ENCODE measurements around the gene CHTOP. TPM values are rescaled to one million over a fixed set of nuclear protein-coding genes. Genes with fewer than 3 reads are reported as not detected.
"Not testable (repeated sequence)": the region's sequence is repeated elsewhere in the genome, so short reads cannot be mapped to it uniquely, and the experiment has no call there.

CHTOP gene
- polyA plus RNA-seq, 1 donor, result 99.4 TPM

GRCh38 chr1:153630384-153630783 lies 3.5 kb upstream of the CHTOP start:
- Histone ChIP-seq H3K4me3 (ENCODE audit: low read length) (no peak overlapping the region), H3K4me1 (ENCODE audit: control insufficient read depth, insufficient read depth, low read length) (peaks cover 54% of the 10 kb centered on the region), H3K9me3 (ENCODE audit: control insufficient read depth, low read depth, low read length) (no peaks in the 10 kb centered on the region), H3K36me3 (ENCODE audit: control insufficient read depth, insufficient read depth, low read length) (peaks cover 2% of the 10 kb centered on the region), H3K27me3 (ENCODE audit: control insufficient read depth, insufficient read depth, low read length) (no peaks in the 10 kb centered on the region), H3K27ac (ENCODE audit: low read length) (peak overlapping the region; percentile 46)
- WGBS (ENCODE audit: insufficient coverage, low lambda C conversion rate), result no CpG with 5 or more reads among the region's 7 CpGs
- DNase-seq, result no peak

DNA sequence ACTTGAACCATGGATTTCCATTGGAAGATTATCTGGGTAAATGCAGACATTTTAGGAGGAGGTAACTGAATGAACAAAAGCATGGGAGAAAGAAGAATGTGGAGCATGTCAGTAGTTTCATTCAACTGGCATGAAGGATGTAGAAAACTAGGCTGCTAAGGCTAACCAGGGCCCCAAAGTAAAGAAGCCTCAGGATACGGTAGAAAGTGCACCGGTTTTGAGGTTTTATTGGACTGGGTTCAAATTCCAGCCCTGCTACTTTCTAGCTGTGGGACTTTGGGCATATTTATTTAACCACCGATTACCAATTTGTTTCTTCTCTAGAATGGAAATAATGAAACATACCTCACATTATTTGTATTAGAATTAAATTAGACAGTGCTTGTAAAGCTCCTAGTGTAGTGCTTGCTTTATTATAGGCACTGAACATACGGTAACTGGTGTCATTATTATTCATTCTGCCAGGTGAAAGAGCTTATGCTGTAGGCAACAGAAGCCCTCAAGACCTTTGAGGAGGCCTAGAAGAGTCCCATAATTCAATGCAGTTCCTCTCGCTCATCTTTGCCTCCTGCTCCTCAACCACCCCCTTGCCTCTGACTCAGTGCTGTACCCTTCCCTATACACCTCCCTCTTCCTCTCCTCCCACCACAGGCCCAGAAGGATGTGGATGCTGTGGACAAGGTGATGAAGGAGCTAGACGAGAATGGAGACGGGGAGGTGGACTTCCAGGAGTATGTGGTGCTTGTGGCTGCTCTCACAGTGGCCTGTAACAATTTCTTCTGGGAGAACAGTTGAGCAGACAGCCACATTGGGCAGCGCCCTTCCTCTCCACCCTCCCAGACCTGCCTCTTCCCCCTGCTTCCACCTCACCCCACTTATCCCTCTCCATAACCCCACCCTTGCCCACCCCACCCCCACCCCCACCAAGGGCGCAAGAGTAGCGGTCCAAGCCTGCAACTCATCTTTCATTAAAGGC lies 2.5 kb upstream of the CHTOP start:
- Histone ChIP-seq H3K36me3 (ENCODE audit: control insufficient read depth, insufficient read depth, low read length) (peaks cover 6% of the 10 kb centered on the region), H3K4me3 (ENCODE audit: low read length) (no peak overlapping the region), H3K9me3 (ENCODE audit: control insufficient read depth, low read depth, low read length) (no peaks in the 10 kb centered on the region), H3K27me3 (ENCODE audit: control insufficient read depth, insufficient read depth, low read length) (no peaks in the 10 kb centered on the region), H3K27ac (ENCODE audit: low read length) (peak overlapping the region; percentile 46), H3K4me1 (ENCODE audit: control insufficient read depth, insufficient read depth, low read length) (peaks cover 50% of the 10 kb centered on the region)
- peak in 1 of 2 donors; percentile 69 for DNase-seq
- 33% methylated on average over 1 of the region's 10 CpGs for WGBS (ENCODE audit: insufficient coverage, low lambda C conversion rate)

DNA sequence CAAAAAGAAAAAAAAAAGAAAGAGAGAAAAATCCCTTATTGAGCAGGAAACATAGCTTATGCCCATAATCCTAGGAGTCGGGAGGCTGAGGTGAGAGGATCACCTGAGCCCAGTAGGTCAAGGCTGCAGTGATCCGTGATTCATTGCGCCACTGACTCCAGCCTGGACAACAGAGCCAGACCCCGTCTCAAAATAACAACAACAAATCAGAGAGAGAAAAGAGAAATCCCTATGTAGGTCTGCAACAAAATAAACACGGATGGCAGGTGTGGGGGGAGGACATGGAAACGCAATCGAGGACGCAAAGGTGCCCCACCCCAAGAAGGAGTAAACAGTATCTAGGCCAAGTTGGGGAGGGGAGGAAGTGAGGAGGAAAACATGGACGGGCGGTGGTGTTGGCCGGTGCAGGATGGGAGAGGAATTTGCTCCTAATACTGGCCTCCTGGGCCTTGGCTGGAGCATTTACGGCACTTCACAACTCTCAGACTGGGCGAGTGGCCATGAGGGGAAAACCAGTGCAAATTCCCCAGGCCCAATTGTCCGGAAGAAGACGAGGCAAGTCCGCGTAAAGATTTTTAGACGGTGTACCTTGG lies 609 bp upstream of the CHTOP start:
- DNase-seq, result no peak
- 60% methylated on average over 1 of the region's 18 CpGs for WGBS (ENCODE audit: insufficient coverage, low lambda C conversion rate)
- Histone ChIP-seq H3K36me3 (ENCODE audit: control insufficient read depth, insufficient read depth, low read length) (peaks cover 24% of the 10 kb centered on the region), H3K4me3 (ENCODE audit: low read length) (peak overlapping the region; percentile 32), H3K9me3 (ENCODE audit: control insufficient read depth, low read depth, low read length) (no peaks in the 10 kb centered on the region), H3K4me1 (ENCODE audit: control insufficient read depth, insufficient read depth, low read length) (peaks cover 39% of the 10 kb centered on the region), H3K27me3 (ENCODE audit: control insufficient read depth, insufficient read depth, low read length) (no peaks in the 10 kb centered on the region), H3K27ac (ENCODE audit: low read length) (peak overlapping the region; percentile 100)

- H3K36me3 ChIP-seq (ENCODE audit: control insufficient read depth, insufficient read depth, low read length), result peaks cover 49% of the 10 kb centered on the region
- no peak overlapping the region for H3K4me3 ChIP-seq (ENCODE audit: low read length)
- no peak overlapping the region for H3K27ac ChIP-seq (ENCODE audit: low read length)
- WGBS (ENCODE audit: insufficient coverage, low lambda C conversion rate), result 72% methylated on average over 2 of the region's 7 CpGs
- H3K4me1 ChIP-seq (ENCODE audit: control insufficient read depth, insufficient read depth, low read length), result peaks cover 21% of the 10 kb centered on the region
- no peaks in the 10 kb centered on the region for H3K9me3 ChIP-seq (ENCODE audit: control insufficient read depth, low read depth, low read length)
- DNase-seq, result no peak
- no peaks in the 10 kb centered on the region for H3K27me3 ChIP-seq (ENCODE audit: control insufficient read depth, insufficient read depth, low read length)
Observed at GRCh38 chr1:153635872-153636271, 2.0 kb downstream of the CHTOP start.

DNA sequence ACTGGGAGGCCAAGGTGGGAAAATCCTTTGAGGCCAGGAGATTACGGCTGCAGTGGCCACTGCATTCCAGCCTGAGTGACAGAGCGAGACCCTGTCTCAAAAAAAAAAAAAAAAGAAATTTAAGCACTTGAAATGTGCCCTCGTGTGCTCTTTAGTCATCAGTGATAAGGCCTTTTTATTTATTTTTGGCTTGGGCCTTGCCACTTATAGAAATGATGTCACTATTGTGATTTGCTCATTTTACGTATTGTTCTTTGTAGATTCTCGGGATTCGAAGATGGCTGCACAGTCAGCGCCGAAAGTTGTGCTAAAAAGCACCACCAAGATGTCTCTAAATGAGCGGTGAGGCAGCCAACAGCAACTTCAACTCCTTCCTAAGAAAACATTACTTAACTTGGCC lies 2.4 kb downstream of the CHTOP start:
- Histone ChIP-seq H3K36me3 (ENCODE audit: control insufficient read depth, insufficient read depth, low read length) (peaks cover 54% of the 10 kb centered on the region), H3K4me3 (ENCODE audit: low read length) (no peak overlapping the region), H3K27me3 (ENCODE audit: control insufficient read depth, insufficient read depth, low read length) (no peaks in the 10 kb centered on the region), H3K4me1 (ENCODE audit: control insufficient read depth, insufficient read depth, low read length) (peaks cover 17% of the 10 kb centered on the region), H3K27ac (ENCODE audit: low read length) (no peak overlapping the region), H3K9me3 (ENCODE audit: control insufficient read depth, low read depth, low read length) (no peaks in the 10 kb centered on the region)
- DNase-seq, result no peak
- 100% methylated on average over 1 of the region's 9 CpGs for WGBS (ENCODE audit: insufficient coverage, low lambda C conversion rate)

GRCh38 chr1:153638261-153638660 lies 4.4 kb downstream of the CHTOP start:
- DNase-seq, result no peak
- Histone ChIP-seq H3K9me3 (ENCODE audit: control insufficient read depth, low read depth, low read length) (no peaks in the 10 kb centered on the region), H3K27ac (ENCODE audit: low read length) (no peak overlapping the region), H3K4me1 (ENCODE audit: control insufficient read depth, insufficient read depth, low read length) (peaks cover 9% of the 10 kb centered on the region), H3K27me3 (ENCODE audit: control insufficient read depth, insufficient read depth, low read length) (no peaks in the 10 kb centered on the region), H3K36me3 (ENCODE audit: control insufficient read depth, insufficient read depth, low read length) (peaks cover 71% of the 10 kb centered on the region), H3K4me3 (ENCODE audit: low read length) (no peak overlapping the region)
- 84% methylated on average over 4 of the region's 6 CpGs for WGBS (ENCODE audit: insufficient coverage, low lambda C conversion rate)

DNA sequence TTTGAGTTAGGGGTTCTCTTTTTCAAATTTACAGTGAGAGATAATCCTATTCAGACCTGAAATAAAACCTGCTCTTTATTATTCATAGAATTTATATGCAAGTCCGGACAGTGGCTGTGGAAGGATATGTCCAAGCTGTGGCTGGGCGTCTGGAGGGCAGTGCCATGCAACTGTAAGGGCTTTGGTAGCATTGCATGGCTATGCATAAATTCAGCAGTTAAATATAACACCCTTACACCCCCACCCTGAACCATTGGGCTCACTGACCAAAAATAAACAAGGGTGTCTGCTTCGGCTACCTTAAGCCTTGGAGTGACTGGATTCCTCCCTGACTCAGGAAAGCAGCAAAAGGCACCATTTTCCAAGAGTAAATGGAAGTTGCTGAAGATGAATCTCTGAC lies 5.4 kb downstream of the CHTOP start:
- WGBS (ENCODE audit: insufficient coverage, low lambda C conversion rate), result no CpG with 5 or more reads among the region's 3 CpGs
- no peaks in the 10 kb centered on the region for H3K27me3 ChIP-seq (ENCODE audit: control insufficient read depth, insufficient read depth, low read length)
- no peak for DNase-seq
- H3K4me1 ChIP-seq (ENCODE audit: control insufficient read depth, insufficient read depth, low read length), result peaks cover 10% of the 10 kb centered on the region
- no peak overlapping the region for H3K27ac ChIP-seq (ENCODE audit: low read length)
- H3K36me3 ChIP-seq (ENCODE audit: control insufficient read depth, insufficient read depth, low read length), result peaks cover 82% of the 10 kb centered on the region
- no peaks in the 10 kb centered on the region for H3K9me3 ChIP-seq (ENCODE audit: control insufficient read depth, low read depth, low read length)
- H3K4me3 ChIP-seq (ENCODE audit: low read length), result no peak overlapping the region

- H3K36me3 ChIP-seq (ENCODE audit: control insufficient read depth, insufficient read depth, low read length), result peaks cover 90% of the 10 kb centered on the region
- H3K27me3 ChIP-seq (ENCODE audit: control insufficient read depth, insufficient read depth, low read length); H3K4me3 ChIP-seq (ENCODE audit: low read length); H3K27ac ChIP-seq (ENCODE audit: low read length); H3K9me3 ChIP-seq (ENCODE audit: control insufficient read depth, low read depth, low read length); DNase-seq: not testable (repeated sequence)
- H3K4me1 ChIP-seq (ENCODE audit: control insufficient read depth, insufficient read depth, low read length), result peaks cover 11% of the 10 kb centered on the region
- no CpG with 5 or more reads among the region's 5 CpGs for WGBS (ENCODE audit: insufficient coverage, low lambda C conversion rate)
Observed at GRCh38 chr1:153640213-153640612, 6.3 kb downstream of the CHTOP start.

- H3K9me3 ChIP-seq (ENCODE audit: control insufficient read depth, low read depth, low read length), result no peaks in the 10 kb centered on the region
- H3K27me3 ChIP-seq (ENCODE audit: control insufficient read depth, insufficient read depth, low read length), result no peaks in the 10 kb centered on the region
- no peak for DNase-seq
- no peak overlapping the region for H3K27ac ChIP-seq (ENCODE audit: low read length)
- peaks cover 11% of the 10 kb centered on the region for H3K4me1 ChIP-seq (ENCODE audit: control insufficient read depth, insufficient read depth, low read length)
- H3K4me3 ChIP-seq (ENCODE audit: low read length), result no peak overlapping the region
- 73% methylated on average over 2 of the region's 6 CpGs for WGBS (ENCODE audit: insufficient coverage, low lambda C conversion rate)
- peaks cover 94% of the 10 kb centered on the region for H3K36me3 ChIP-seq (ENCODE audit: control insufficient read depth, insufficient read depth, low read length)
Observed at GRCh38 chr1:153640861-153641260, 7.0 kb downstream of the CHTOP start.

GRCh38 chr1:153642161-153642560 lies 8.3 kb downstream of the CHTOP start:
- no peak overlapping the region for H3K27ac ChIP-seq (ENCODE audit: low read length)
- no peaks in the 10 kb centered on the region for H3K9me3 ChIP-seq (ENCODE audit: control insufficient read depth, low read depth, low read length)
- H3K4me3 ChIP-seq (ENCODE audit: low read length), result no peak overlapping the region
- DNase-seq, result no peak
- WGBS (ENCODE audit: insufficient coverage, low lambda C conversion rate), result no CpG with 5 or more reads among the region's 11 CpGs
- no peaks in the 10 kb centered on the region for H3K27me3 ChIP-seq (ENCODE audit: control insufficient read depth, insufficient read depth, low read length)
- peaks cover 95% of the 10 kb centered on the region for H3K36me3 ChIP-seq (ENCODE audit: control insufficient read depth, insufficient read depth, low read length)
- peaks cover 10% of the 10 kb centered on the region for H3K4me1 ChIP-seq (ENCODE audit: control insufficient read depth, insufficient read depth, low read length)

Data from large intestine (tissue), 3 donors.